ENCODE measurements around the gene HYAL4.

HYAL4 gene

GRCh38 chr7:123918309-123918708 is 73.3 kb downstream of the HYAL4 start:
- DNase-seq, result no peak

DNA sequence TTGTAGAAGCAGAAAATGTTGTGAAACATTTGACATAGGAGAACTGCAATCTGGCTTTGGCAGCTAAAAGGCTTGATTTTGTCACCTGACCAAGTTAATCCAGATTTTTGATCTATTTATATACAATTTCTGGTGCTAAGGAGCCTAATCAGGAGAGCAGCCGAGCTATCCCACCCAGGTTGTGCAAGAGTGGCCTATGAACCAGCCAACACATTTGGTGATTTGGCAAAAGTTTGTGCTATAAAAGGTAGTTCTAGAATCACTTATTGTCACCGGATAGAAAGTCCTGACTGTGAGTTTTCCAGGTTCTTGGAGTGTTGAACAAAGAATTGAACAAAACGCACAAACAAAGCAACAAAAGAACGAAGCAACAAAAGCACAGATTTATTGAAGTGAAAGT is 78.6 kb downstream of the HYAL4 start:
- DNase-seq, result no peak

- no peak for DNase-seq
These were observed 80.0 kb downstream of the HYAL4 start, which contains the start of gene SPAM1 for GRCh38 chr7:123924941-123925340. Gene SPAM1 (plus strand): TSS chr7:123925241. CDS start chr7:123953571, 28,330 bp downstream.
